Measurements from ENCODE around the gene FNDC3A.

GRCh38 chr13:49234741-49235140, 259.0 kb downstream of the FNDC3A start:
- TF ChIP-seq, protein P1, sequence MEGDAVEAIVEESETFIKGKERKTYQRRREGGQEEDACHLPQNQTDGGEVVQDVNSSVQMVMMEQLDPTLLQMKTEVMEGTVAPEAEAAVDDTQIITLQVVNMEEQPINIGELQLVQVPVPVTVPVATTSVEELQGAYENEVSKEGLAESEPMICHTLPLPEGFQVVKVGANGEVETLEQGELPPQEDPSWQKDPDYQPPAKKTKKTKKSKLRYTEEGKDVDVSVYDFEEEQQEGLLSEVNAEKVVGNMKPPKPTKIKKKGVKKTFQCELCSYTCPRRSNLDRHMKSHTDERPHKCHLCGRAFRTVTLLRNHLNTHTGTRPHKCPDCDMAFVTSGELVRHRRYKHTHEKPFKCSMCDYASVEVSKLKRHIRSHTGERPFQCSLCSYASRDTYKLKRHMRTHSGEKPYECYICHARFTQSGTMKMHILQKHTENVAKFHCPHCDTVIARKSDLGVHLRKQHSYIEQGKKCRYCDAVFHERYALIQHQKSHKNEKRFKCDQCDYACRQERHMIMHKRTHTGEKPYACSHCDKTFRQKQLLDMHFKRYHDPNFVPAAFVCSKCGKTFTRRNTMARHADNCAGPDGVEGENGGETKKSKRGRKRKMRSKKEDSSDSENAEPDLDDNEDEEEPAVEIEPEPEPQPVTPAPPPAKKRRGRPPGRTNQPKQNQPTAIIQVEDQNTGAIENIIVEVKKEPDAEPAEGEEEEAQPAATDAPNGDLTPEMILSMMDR (conservative IDR thresholded peaks at IDR 0.05 in 1 of 2, IDR thresholded peaks at IDR 0.05 in 1 of 2; ENCODE audit: extremely low read depth in 1 of 2, insufficient read depth in 1 of 2, low read depth in 1 of 2, low read length in 2 of 2) = no peak
- TF ChIP-seq EZH2 (IDR thresholded peaks at IDR 0.05; ENCODE audit: borderline replicate concordance, low read length) = no peak
